Psoas muscle (tissue), 8 donors: ENCODE measurements around the gene CD109. TPM values are rescaled to one million over a fixed set of nuclear protein-coding genes. Genes with fewer than 3 reads are reported as not detected.

ENCODE experiments used
- ATAC-seq, 4 donors: fragments of 200-7000 bp; cut with Tn5 transposase; one replicate each; pipeline ENCODE4 v1.9.1; 2020; ENCODE audit warnings: moderate library complexity in 3 of 4, mild to moderate bottlenecking in 2 of 4
- DNase-seq, 2 donors: peaks; one replicate each; pipeline ENCODE4 v3.0.0-alpha.2; 2020
- H3K27ac ChIP-seq: fragments of 200-600 bp; one replicate; pipeline ENCODE4 v1.8.0; 2022
- H3K27me3 ChIP-seq, 3 donors: fragments of 200-600 bp in 1 of 3; one replicate each; pipeline versions ENCODE4 v1.6.1 to v1.8.0; 2013 to 2022; ENCODE audit warnings: low read length in 2 of 3, mild to moderate bottlenecking in 2 of 3, moderate library complexity in 1 of 3; ENCODE audit not compliant: insufficient read depth in 3 of 3
- H3K36me3 ChIP-seq, 2 donors: fragments of 200-600 bp in 1 of 2; one replicate each; pipeline versions ENCODE4 v1.6.1 to v1.8.0; 2013 to 2022; ENCODE audit warnings: low read depth in 1 of 2, mild to moderate bottlenecking in 1 of 2, moderate library complexity in 1 of 2; ENCODE audit not compliant: insufficient read depth in 1 of 2
- H3K4me1 ChIP-seq: fragments of 200-600 bp; one replicate; pipeline ENCODE4 v1.8.0; 2022
- H3K4me3 ChIP-seq: fragments of 200-600 bp; one replicate; pipeline ENCODE4 v1.8.0; 2022; ENCODE audit warnings: mild to moderate bottlenecking
- H3K9me3 ChIP-seq: fragments of 200-600 bp; one replicate; pipeline ENCODE4 v1.8.0; 2022
- CTCF ChIP-seq: fragments of 200-600 bp; IDR thresholded peaks from one replicate; pipeline ENCODE4 v1.8.0; 2022; ENCODE audit warnings: antibody characterized with exemption
- WGBS, 3 donors: extraction: QIAGEN DNeasy Blood & Tissue Kit; methylation state at CpG; one replicate each; pipeline versions ENCODE4 v1.1.6 to v1.1.7; 2013; 5-methylcytosine and 5-hydroxymethylcytosine counted together
- intact Hi-C, 2 donors: fragments of 100-400 bp; cut with DNase I; formaldehyde crosslinking; loops; one replicate each; pipeline versions ENCODE4 v1.11.0 to v1.14.2; 2022
- polyA plus RNA-seq, 3 donors: library from polyadenylated mRNA; stranded (reverse); fragments of 200-250 nt; gene quantifications; one replicate each; pipeline ENCODE4 v1.2.3, GENCODE V29; 2013
- total RNA-seq, 4 donors: library from RNA; stranded (reverse); fragmentation: NEBNext Ultra II Directional in 2 of 4; extraction: Animal tissue kit (Norgen Biotek cat#: 25700) in 2 of 4; gene quantifications; one replicate each; pipeline versions ENCODE4 v1.2.1 to v1.2.4, GENCODE V29; 2021 to 2023
- donor health status: healthy with polysubstance abuse.
- donor health status: DM: no; HTN: no; CAD: no; lungs with moderate emphysema.
- donor health status: Bipolar disorder and iron deficiency.
- donor health status: healthy.
- donor health status: DM: yes; HTN: yes; CAD: no.
- donor health status: DM: no; HTN: no; CAD: no.
- donor health status: DM: no; HTN: no; CAD: no.
- donor health status: DM: yes; HTN: yes; CAD: no.

CD109 gene
- total and polyA plus RNA-seq, 7 donors = 0.31 to 3.9 (median 1.8) TPM

GRCh38 chr6:73857341-73857890 lies 161.4 kb downstream of the CD109 start:
- intact Hi-C loops = loop anchor here (5.0 to 10.0 kb wide), 2 partner anchors 1350 to 1357 kb away; partner anchors contain the start of gene COL12A1 (in 1 of the 2)
- H3K27ac ChIP-seq = no peak overlapping the region
- TF ChIP-seq CTCF = no peak
- H3K9me3 ChIP-seq = no peaks in the 10 kb centered on the region
- DNase-seq = no peak
- H3K36me3 ChIP-seq = no peaks in the 10 kb centered on the region
- ATAC-seq = no peak
- no peaks in the 10 kb centered on the region for H3K4me1 ChIP-seq
- H3K27me3 ChIP-seq = no peaks in the 10 kb centered on the region
- H3K4me3 ChIP-seq = no peak overlapping the region
- WGBS, 3 donors = 23 to 35% (median 29%) methylated on average over 3 of the region's 3 CpGs

GRCh38 chr6:73858376-73858775 lies 162.4 kb downstream of the CD109 start:
- intact Hi-C loops = loop anchor here (5.0 to 10.0 kb wide), 2 partner anchors 1349 to 1356 kb away; partner anchors contain the start of gene COL12A1 (in 1 of the 2)
- no peak for ATAC-seq
- DNase-seq = no peak
- TF ChIP-seq CTCF = no peak
- Histone ChIP-seq H3K27ac (no peak overlapping the region), H3K36me3 (no peaks in the 10 kb centered on the region), H3K9me3 (no peaks in the 10 kb centered on the region), H3K27me3 (no peaks in the 10 kb centered on the region), H3K4me1 (no peaks in the 10 kb centered on the region), H3K4me3 (no peak overlapping the region)
- WGBS, 3 donors = 86 to 90% (median 90%) methylated on average over 1 of the region's 1 CpG

GRCh38 chr6:73860303-73860702 lies 164.3 kb downstream of the CD109 start:
- intact Hi-C loops = no loop called here
- Histone ChIP-seq H3K27me3 (no peaks in the 10 kb centered on the region), H3K9me3 (no peaks in the 10 kb centered on the region), H3K36me3 (no peaks in the 10 kb centered on the region), H3K4me1 (no peaks in the 10 kb centered on the region), H3K27ac (no peak overlapping the region), H3K4me3 (no peak overlapping the region)
- WGBS, 3 donors = 87 to 96% (median 93%) methylated on average over 1 of the region's 1 CpG
- no peak for ATAC-seq
- no peak for TF ChIP-seq CTCF
- DNase-seq = no peak

GRCh38 chr6:73866305-73866704 lies 170.3 kb downstream of the CD109 start:
- Histone ChIP-seq H3K9me3 (no peaks in the 10 kb centered on the region), H3K4me1 (no peaks in the 10 kb centered on the region), H3K36me3 (no peaks in the 10 kb centered on the region), H3K27ac (no peak overlapping the region), H3K4me3 (no peak overlapping the region), H3K27me3 (peaks cover 0 to 4% (median 0%) of the 10 kb centered on the region in 3 donors)
- intact Hi-C loops = no loop called here
- DNase-seq (no peak), ATAC-seq (no peak)
- TF ChIP-seq CTCF = no peak

GRCh38 chr6:73867411-73867810 lies 171.4 kb downstream of the CD109 start:
- 56 to 62% (median 57%) methylated on average over 3 of the region's 3 CpGs for WGBS, 3 donors
- H3K27me3 ChIP-seq = peaks cover 0 to 4% (median 0%) of the 10 kb centered on the region in 3 donors
- H3K4me1 ChIP-seq = no peaks in the 10 kb centered on the region
- H3K9me3 ChIP-seq = no peaks in the 10 kb centered on the region
- no peaks in the 10 kb centered on the region for H3K36me3 ChIP-seq
- no peak overlapping the region for H3K27ac ChIP-seq
- H3K4me3 ChIP-seq = no peak overlapping the region
- intact Hi-C loops = no loop called here
- DNase-seq = no peak
- no peak for TF ChIP-seq CTCF
- ATAC-seq = no peak
